ENCODE data around the gene C16orf78. TPM values are rescaled to one million over a fixed set of nuclear protein-coding genes. Genes with fewer than 3 reads are reported as not detected.

C16orf78 gene
- polyA plus RNA-seq, 1 donor (not counting 4 experiments of a cell fraction or from before 2014, with no cell fraction given), result not detected

DNA sequence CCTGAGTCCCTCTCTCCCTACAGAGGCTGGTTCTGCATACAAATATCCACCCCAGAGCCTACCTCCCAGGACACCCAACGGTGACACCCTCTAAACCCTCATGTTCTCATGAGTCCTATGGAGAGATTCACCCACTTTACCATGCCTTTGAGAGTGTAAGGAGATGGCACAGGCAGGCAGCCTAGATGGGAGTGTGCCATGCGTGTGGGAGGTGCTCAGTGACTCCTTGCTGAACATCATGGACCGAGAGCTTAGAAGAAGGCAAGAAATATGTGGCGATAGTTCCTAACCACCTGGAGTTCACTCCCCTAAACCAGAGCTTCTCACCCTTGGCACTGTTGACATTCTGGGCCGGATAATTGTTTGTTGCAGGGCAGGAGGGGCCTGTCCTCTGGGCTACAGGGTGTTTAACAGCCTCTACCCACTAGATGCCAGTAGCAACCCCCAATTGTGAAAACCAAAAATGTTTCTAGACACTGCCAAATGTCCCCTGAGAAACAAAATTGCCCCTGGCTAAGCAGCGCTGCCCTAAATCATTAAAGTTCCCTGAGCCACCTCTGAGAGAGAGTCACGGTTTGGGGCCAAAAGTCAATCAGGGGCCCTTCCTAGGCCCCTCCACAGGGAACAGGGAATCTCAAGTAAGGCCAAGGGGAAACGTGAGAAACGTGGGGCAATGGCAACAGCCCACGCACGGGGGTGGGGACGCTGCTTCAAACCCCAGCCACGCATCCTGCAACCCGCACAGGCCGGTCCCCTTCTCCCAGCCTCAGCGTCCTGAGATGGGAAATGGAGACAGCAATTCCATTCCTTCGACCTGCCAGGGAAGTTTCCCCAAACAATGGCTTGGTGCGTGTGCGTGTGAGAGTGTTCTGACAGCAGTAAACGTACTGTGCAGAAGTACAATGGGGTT, 66.8 kb downstream of the C16orf78 start:
- Histone ChIP-seq H3K27ac (ENCODE audit: control insufficient read depth, insufficient read depth, low read length) (no peak overlapping the region), H3K9me3 (ENCODE audit: control insufficient read depth, low read depth, low read length) (no peaks in the 10 kb centered on the region), H3K9me1 (ENCODE audit: control insufficient read depth, extremely low read depth, insufficient read depth, low read length) (no peaks in the 10 kb centered on the region), H3K27me3 (ENCODE audit: control insufficient read depth, extremely low read depth, insufficient read depth, low read length) (peaks cover 5% of the 10 kb centered on the region), H3K4me2 (ENCODE audit: control insufficient read depth, extremely low read depth, insufficient read depth, low read depth, low read length) (no peak overlapping the region), H3K4me3 (ENCODE audit: control insufficient read depth in 2 of 3, extremely low read depth in 1 of 3, insufficient read depth in 2 of 3, low read depth in 1 of 3, low read length in 3 of 3) (no peak overlapping the region), H3K79me2 (ENCODE audit: control insufficient read depth, insufficient read depth, low read length) (no peaks in the 10 kb centered on the region), H3K36me3 (ENCODE audit: control insufficient read depth in 2 of 2, extremely low read depth in 1 of 2, insufficient read depth in 2 of 2, low read length in 2 of 2) (no peaks in the 10 kb centered on the region), H3K9ac (ENCODE audit: control insufficient read depth, extremely low read depth, insufficient read depth, low read length) (no peak overlapping the region), H4K20me1 (ENCODE audit: control insufficient read depth, extremely low read depth, insufficient read depth, low read length) (no peaks in the 10 kb centered on the region), H3K4me1 (ENCODE audit: control insufficient read depth, extremely low read depth, insufficient read depth, low read length) (no peaks in the 10 kb centered on the region), H2AFZ (ENCODE audit: control insufficient read depth, low read length) (no peak overlapping the region)
- dilution Hi-C loops (cut with MboI; ENCODE audit: extremely low pct_ligation_motif_present, low sequenced_read_pairs), result loop anchor here (25.0 kb wide), 1 partner anchor 447 kb away; no protein-coding TSS in a partner anchor
- TF ChIP-seq CTCF (optimal IDR thresholded peaks at IDR 0.05 in 1 of 3, IDR thresholded peaks at IDR 0.05 in 1 of 3, conservative IDR thresholded peaks at IDR 0.05 in 1 of 3; ENCODE audit: extremely low read depth in 1 of 3, insufficient read depth in 2 of 3, low read length in 3 of 3), result no peak
- no peak for TF ChIP-seq EZH2 (IDR thresholded peaks at IDR 0.05; ENCODE audit: low read length)
- DNase-seq (ENCODE audit: low read depth, low spot score) (no peak), FAIRE-seq (no peak)

GRCh38 chr16:49441366-49441780, 67.8 kb downstream of the C16orf78 start:
- DNase-seq (ENCODE audit: low read depth, low spot score) (no peak), FAIRE-seq (no peak)
- Histone ChIP-seq H3K4me3 (ENCODE audit: control insufficient read depth in 2 of 3, extremely low read depth in 1 of 3, insufficient read depth in 2 of 3, low read depth in 1 of 3, low read length in 3 of 3) (no peak overlapping the region), H3K9me1 (ENCODE audit: control insufficient read depth, extremely low read depth, insufficient read depth, low read length) (no peaks in the 10 kb centered on the region), H3K9ac (ENCODE audit: control insufficient read depth, extremely low read depth, insufficient read depth, low read length) (no peak overlapping the region), H3K36me3 (ENCODE audit: control insufficient read depth in 2 of 2, extremely low read depth in 1 of 2, insufficient read depth in 2 of 2, low read length in 2 of 2) (no peaks in the 10 kb centered on the region), H4K20me1 (ENCODE audit: control insufficient read depth, extremely low read depth, insufficient read depth, low read length) (no peaks in the 10 kb centered on the region), H3K9me3 (ENCODE audit: control insufficient read depth, low read depth, low read length) (no peaks in the 10 kb centered on the region), H3K4me1 (ENCODE audit: control insufficient read depth, extremely low read depth, insufficient read depth, low read length) (no peaks in the 10 kb centered on the region), H3K27me3 (ENCODE audit: control insufficient read depth, extremely low read depth, insufficient read depth, low read length) (peaks cover 5% of the 10 kb centered on the region), H3K4me2 (ENCODE audit: control insufficient read depth, extremely low read depth, insufficient read depth, low read depth, low read length) (no peak overlapping the region), H2AFZ (ENCODE audit: control insufficient read depth, low read length) (no peak overlapping the region), H3K27ac (ENCODE audit: control insufficient read depth, insufficient read depth, low read length) (no peak overlapping the region), H3K79me2 (ENCODE audit: control insufficient read depth, insufficient read depth, low read length) (no peaks in the 10 kb centered on the region)
- TF ChIP-seq EZH2 (IDR thresholded peaks at IDR 0.05; ENCODE audit: low read length) (no peak), CTCF (optimal IDR thresholded peaks at IDR 0.05 in 1 of 3, IDR thresholded peaks at IDR 0.05 in 1 of 3, conservative IDR thresholded peaks at IDR 0.05 in 1 of 3; ENCODE audit: extremely low read depth in 1 of 3, insufficient read depth in 2 of 3, low read length in 3 of 3) (no peak)
- dilution Hi-C loops (cut with MboI; ENCODE audit: extremely low pct_ligation_motif_present, low sequenced_read_pairs), result loop anchor here (25.0 kb wide), 1 partner anchor 446 kb away; no protein-coding TSS in a partner anchor

Data from keratinocyte (primary cell).